WTC11 (cell line): Measurements from ENCODE around the gene DMTF1. TPM values are rescaled to one million over a fixed set of nuclear protein-coding genes. Genes with fewer than 3 reads are reported as not detected.

Experiments used
- ATAC-seq: fragments of 200-7000 bp; cut with Tn5 transposase; 2 replicates; pipeline ENCODE4 v1.10.0; 2021; ENCODE audit warnings: mild to moderate bottlenecking, moderate library complexity
- CTCF ChIA-PET: fragments of 300-600 bp; sonication (Branson Sonifier 250); formaldehyde crosslinking; loops from one replicate; lab custom pipeline; 2021; ENCODE audit warnings: antibody characterized with exemption; lab: Charles Lee
- POLR2A ChIA-PET: fragments of 350-600 bp; sonication (Branson Sonifier 250); formaldehyde crosslinking; loops from one replicate; lab custom pipeline; 2021; ENCODE audit warnings: antibody characterized with exemption; lab: Charles Lee
- DNase-seq: peaks from one replicate; pipeline ENCODE4 v3.0.0; 2021; ENCODE audit warnings: low spot score
- H3K27ac Mint-ChIP-seq: 2 replicates; pipeline ENCODE4 v1.8.0; 2021; ENCODE audit warnings: mixed read lengths
- H3K27me3 Mint-ChIP-seq: 2 replicates; pipeline ENCODE4 v1.8.0; 2021; ENCODE audit warnings: low read depth, mild to moderate bottlenecking, moderate library complexity, mixed read lengths
- H3K36me3 Mint-ChIP-seq: 2 replicates; pipeline ENCODE4 v1.8.0; 2021; ENCODE audit warnings: mixed read lengths
- H3K4me1 Mint-ChIP-seq: 2 replicates; pipeline ENCODE4 v1.8.0; 2022; ENCODE audit warnings: mixed read lengths
- H3K4me3 Mint-ChIP-seq: 2 replicates; pipeline ENCODE4 v1.8.0; 2021; ENCODE audit warnings: mild to moderate bottlenecking, moderate library complexity, mixed read lengths
- H3K9me3 Mint-ChIP-seq: 2 replicates; pipeline ENCODE4 v1.8.0; 2021; ENCODE audit warnings: mixed read lengths
- ARID4B ChIP-seq: sonication (generic); formaldehyde crosslinking; IDR thresholded peaks from 2 replicates; pipeline ENCODE4 v1.8.0; 2023; ENCODE audit warnings: missing genetic modification reagents, mild to moderate bottlenecking, borderline replicate concordance
- ATF1 ChIP-seq: sonication (generic); formaldehyde crosslinking; IDR thresholded peaks from 2 replicates; pipeline ENCODE4 v1.8.1; 2023; ENCODE audit warnings: mild to moderate bottlenecking, moderate library complexity, missing genetic modification reagents
- ATF6 ChIP-seq: sonication (generic); formaldehyde crosslinking; IDR thresholded peaks from 2 replicates; pipeline ENCODE4 v1.8.1; 2023; ENCODE audit warnings: mild to moderate bottlenecking, missing genetic modification reagents
- E2F4 ChIP-seq: sonication (generic); formaldehyde crosslinking; IDR thresholded peaks from 2 replicates; pipeline ENCODE4 v1.8.1; 2022; ENCODE audit warnings: low read depth, mild to moderate bottlenecking, moderate library complexity, missing genetic modification reagents, borderline replicate concordance
- EMX1 ChIP-seq: fragments of 250-450 bp; sonication (Bioruptor Pico); IDR thresholded peaks from 2 replicates; pipeline ENCODE4 v1.8.0; 2021; ENCODE audit warnings: mild to moderate bottlenecking
- FOXK1 ChIP-seq: sonication (generic); formaldehyde crosslinking; IDR thresholded peaks from 2 replicates; pipeline ENCODE4 v1.8.0; 2022; ENCODE audit warnings: mild to moderate bottlenecking, moderate library complexity, missing genetic modification reagents
- FOXP1 ChIP-seq: sonication (generic); formaldehyde crosslinking; IDR thresholded peaks from 2 replicates; pipeline ENCODE4 v1.8.0; 2022; ENCODE audit warnings: missing genetic modification reagents, mild to moderate bottlenecking, moderate library complexity, borderline replicate concordance
- IRF1 ChIP-seq: sonication (generic); formaldehyde crosslinking; IDR thresholded peaks from 2 replicates; pipeline ENCODE4 v1.8.0; 2023; ENCODE audit warnings: missing genetic modification reagents
- IRF2 ChIP-seq: sonication (generic); formaldehyde crosslinking; IDR thresholded peaks from 2 replicates; pipeline ENCODE4 v1.8.0; 2022; ENCODE audit warnings: low read depth, missing genetic modification reagents, borderline replicate concordance
- KAT7 ChIP-seq: sonication (generic); formaldehyde crosslinking; IDR thresholded peaks from 2 replicates; pipeline ENCODE4 v1.8.1; 2023; ENCODE audit warnings: missing genetic modification reagents, mild to moderate bottlenecking, borderline replicate concordance
- NFYB ChIP-seq: sonication (generic); formaldehyde crosslinking; conservative IDR thresholded peaks from 2 replicates; pipeline ENCODE4 v1.8.0; 2022; ENCODE audit warnings: low read depth, missing genetic modification reagents
- NR1H2 ChIP-seq: sonication (generic); formaldehyde crosslinking; IDR thresholded peaks from 2 replicates; pipeline ENCODE4 v1.9.0; 2021; ENCODE audit warnings: mild to moderate bottlenecking, moderate library complexity, missing genetic modification reagents
- OVOL2 ChIP-seq: fragments of 250-450 bp; sonication (Bioruptor Pico); IDR thresholded peaks from 2 replicates; pipeline ENCODE4 v1.9.0; 2021; ENCODE audit warnings: mild to moderate bottlenecking, borderline replicate concordance
- SP1 ChIP-seq: sonication (generic); formaldehyde crosslinking; conservative IDR thresholded peaks from 2 replicates; pipeline ENCODE4 v1.8.1; 2022; ENCODE audit warnings: missing genetic modification reagents
- TCF7 ChIP-seq: sonication (generic); formaldehyde crosslinking; IDR thresholded peaks from 2 replicates; pipeline ENCODE4 v1.8.0; 2022; ENCODE audit warnings: mild to moderate bottlenecking, low read depth, missing genetic modification reagents, moderate library complexity
- TEAD4 ChIP-seq: sonication (generic); formaldehyde crosslinking; IDR thresholded peaks from 2 replicates; pipeline ENCODE4 v1.8.0; 2022; ENCODE audit warnings: mild to moderate bottlenecking, missing genetic modification reagents
- TP53 ChIP-seq: sonication (generic); formaldehyde crosslinking; IDR thresholded peaks from 2 replicates; pipeline ENCODE4 v1.8.1; 2023; ENCODE audit warnings: mild to moderate bottlenecking, missing genetic modification reagents
- USF1 ChIP-seq: sonication (generic); formaldehyde crosslinking; IDR thresholded peaks from 2 replicates; pipeline ENCODE4 v1.8.0; 2022; ENCODE audit warnings: mild to moderate bottlenecking, missing genetic modification reagents
- USF2 ChIP-seq: sonication (generic); formaldehyde crosslinking; IDR thresholded peaks from 2 replicates; pipeline ENCODE4 v1.8.1; 2023; ENCODE audit warnings: mild to moderate bottlenecking, missing genetic modification reagents, moderate library complexity
- ZBTB43 ChIP-seq: sonication (generic); formaldehyde crosslinking; IDR thresholded peaks from 2 replicates; pipeline ENCODE4 v1.8.1; 2023; ENCODE audit warnings: mild to moderate bottlenecking, missing genetic modification reagents
- ZNF121 ChIP-seq: sonication (generic); formaldehyde crosslinking; IDR thresholded peaks from 2 replicates; pipeline ENCODE4 v1.8.0; 2023; ENCODE audit warnings: missing genetic modification reagents
- ZNF219 ChIP-seq: sonication (generic); formaldehyde crosslinking; IDR thresholded peaks from 2 replicates; pipeline ENCODE4 v1.8.0; 2023; ENCODE audit warnings: missing genetic modification reagents, mild to moderate bottlenecking, borderline replicate concordance
- ZNF317 ChIP-seq: sonication (generic); formaldehyde crosslinking; IDR thresholded peaks from 2 replicates; pipeline ENCODE4 v1.8.1; 2023; ENCODE audit warnings: low read depth, mild to moderate bottlenecking, moderate library complexity, missing genetic modification reagents, borderline replicate concordance
- ZNF512 ChIP-seq: sonication (generic); formaldehyde crosslinking; IDR thresholded peaks from 2 replicates; pipeline ENCODE4 v1.8.1; 2022; ENCODE audit warnings: missing genetic modification reagents, borderline replicate concordance
- total RNA-seq: library from RNA; stranded (reverse); gene quantifications from 3 replicates; pipeline ENCODE4 v1.2.3, GENCODE V29; 2021

Gene DMTF1
- total RNA-seq, 1 experiment from 2014 or later = 79.3 TPM

- no peak for TF ChIP-seq ZNF512
- no peak for TF ChIP-seq IRF2 (CRISPR knock-in tag)
- TF ChIP-seq TCF7 (CRISPR knock-in tag) = no peak
- TF ChIP-seq ZNF317 (CRISPR knock-in tag) = no peak
These were observed 21.2 kb downstream of the DMTF1 start (continued) for GRCh38 chr7:87173471-87173870.

- H3K9me3 Mint-ChIP-seq = no peaks in the 10 kb centered on the region
- peaks cover 72% of the 10 kb centered on the region for H3K36me3 Mint-ChIP-seq
- TF ChIP-seq ZNF121 (no peak), OVOL2 (CRISPR knock-in tag) (no peak), TEAD4 (CRISPR knock-in tag) (no peak), USF2 (CRISPR knock-in tag) (no peak), FOXK1 (no peak), IRF1 (no peak), ATF1 (CRISPR knock-in tag) (no peak), FOXP1 (CRISPR knock-in tag) (no peak), USF1 (CRISPR knock-in tag) (no peak), TP53 (CRISPR knock-in tag) (no peak), NFYB (no peak), ZNF219 (CRISPR knock-in tag) (no peak), ARID4B (CRISPR knock-in tag) (no peak), ZBTB43 (CRISPR knock-in tag) (no peak), E2F4 (CRISPR knock-in tag) (no peak), NR1H2 (CRISPR knock-in tag) (no peak), KAT7 (CRISPR knock-in tag) (no peak), EMX1 (CRISPR knock-in tag) (no peak), SP1 (CRISPR knock-in tag) (no peak), ATF6 (CRISPR knock-in tag) (no peak)
- TF ChIP-seq, all 79 proteins: peak for 0
- CTCF ChIA-PET = no interaction called here
- Mint-ChIP-seq H3K4me3 (no peak overlapping the region), H3K27me3 (no peaks in the 10 kb centered on the region), H3K4me1 (no peaks in the 10 kb centered on the region), H3K27ac (no peak overlapping the region)
- ATAC-seq (no peak), DNase-seq (no peak)
- POLR2A ChIA-PET = no interaction called here
These were observed 26.1 kb downstream of the DMTF1 start for GRCh38 chr7:87178320-87178719.
